GM18517 (cell line): ENCODE measurements around the gene SLC1A4.
"Not testable (repeated sequence)": the region's sequence is repeated elsewhere in the genome, so short reads cannot be mapped to it uniquely, and the experiment has no call there.

Experiments
- ATAC-seq: cut with Tn5 transposase; IDR thresholded peaks from one replicate; pipeline ENCODE4 v1.9.1; 2021; ENCODE audit warnings: mild to moderate bottlenecking, moderate library complexity; ENCODE audit not compliant: unreplicated experiment

SLC1A4 gene

DNA sequence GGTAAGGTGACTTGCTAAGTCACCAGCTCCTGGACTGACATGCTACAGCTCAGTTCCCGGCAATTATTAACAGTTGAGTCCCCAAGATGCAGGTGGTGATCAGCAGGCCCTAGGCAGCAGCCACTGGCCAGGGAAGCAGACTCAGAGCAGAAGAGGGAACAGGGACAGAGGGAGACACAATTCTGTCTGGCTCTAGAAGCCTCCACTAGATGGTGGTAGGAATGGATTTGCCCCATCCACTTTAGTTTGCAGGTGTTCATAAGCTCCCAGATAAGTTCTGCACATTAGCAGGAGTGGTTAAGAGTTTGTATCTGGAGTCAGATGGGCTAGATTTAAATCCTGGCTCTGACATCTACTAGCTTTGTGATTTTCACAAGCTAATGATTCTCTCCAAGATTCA is 25.5 kb upstream of the SLC1A4 start:
- ATAC-seq: no peak

DNA sequence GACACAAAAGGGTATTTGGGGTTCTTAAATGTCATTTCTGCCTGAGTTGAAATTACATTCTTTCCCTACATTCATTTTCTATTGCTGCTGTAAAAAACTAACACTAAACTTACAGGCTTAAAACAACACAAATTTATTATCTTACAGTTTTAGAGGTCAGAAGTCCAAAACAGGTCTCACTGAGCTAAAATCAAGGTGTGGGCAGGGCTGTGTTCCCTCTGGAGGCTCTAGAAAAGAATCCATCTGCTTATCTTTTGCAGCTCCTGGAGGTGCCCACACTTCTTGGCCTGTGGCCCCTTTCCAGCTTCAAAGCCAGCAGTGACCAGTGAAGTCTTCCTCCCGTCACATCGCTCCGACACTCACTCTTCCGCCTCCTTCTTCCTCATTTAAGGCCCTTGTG is 23.2 kb upstream of the SLC1A4 start:
- ATAC-seq: no peak

DNA sequence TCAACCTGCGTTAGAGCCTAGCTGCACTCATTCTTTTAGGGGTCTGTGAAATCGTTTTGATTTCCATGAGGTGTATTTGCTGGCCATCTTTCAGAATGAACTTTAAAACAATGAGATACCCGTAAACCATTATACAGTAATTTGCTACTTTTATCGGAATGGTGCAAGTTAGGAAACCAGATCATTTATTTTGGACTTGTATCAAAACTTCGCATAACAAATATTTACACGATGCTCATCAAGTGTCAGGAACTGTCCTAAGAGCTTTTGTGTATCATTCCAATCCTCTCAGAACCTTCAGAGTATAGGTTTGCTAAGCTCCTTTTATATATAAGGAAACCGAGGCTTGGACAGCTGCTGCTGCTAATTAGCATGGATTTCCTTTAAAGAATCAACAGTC is 22.4 kb upstream of the SLC1A4 start:
- ATAC-seq: no peak

DNA sequence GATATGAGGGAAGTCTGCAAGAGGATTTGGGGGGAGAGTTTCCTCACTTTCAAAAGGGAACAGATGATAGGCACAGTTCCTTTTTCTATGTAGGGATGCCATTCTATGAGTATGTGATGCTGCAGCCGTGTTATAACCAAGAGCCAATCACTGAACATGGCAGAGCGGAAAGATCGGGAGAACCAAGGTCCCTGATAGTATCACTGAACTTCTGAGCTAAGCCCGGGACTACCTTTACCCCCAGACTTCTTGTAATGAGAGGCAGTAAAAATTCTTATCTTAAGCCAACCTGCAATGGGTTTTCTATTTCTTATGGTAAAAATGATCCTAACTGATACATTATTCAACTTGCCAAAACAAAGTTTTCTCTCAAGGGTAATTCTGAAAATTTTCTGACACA is 21.6 kb upstream of the SLC1A4 start:
- no peak for ATAC-seq

DNA sequence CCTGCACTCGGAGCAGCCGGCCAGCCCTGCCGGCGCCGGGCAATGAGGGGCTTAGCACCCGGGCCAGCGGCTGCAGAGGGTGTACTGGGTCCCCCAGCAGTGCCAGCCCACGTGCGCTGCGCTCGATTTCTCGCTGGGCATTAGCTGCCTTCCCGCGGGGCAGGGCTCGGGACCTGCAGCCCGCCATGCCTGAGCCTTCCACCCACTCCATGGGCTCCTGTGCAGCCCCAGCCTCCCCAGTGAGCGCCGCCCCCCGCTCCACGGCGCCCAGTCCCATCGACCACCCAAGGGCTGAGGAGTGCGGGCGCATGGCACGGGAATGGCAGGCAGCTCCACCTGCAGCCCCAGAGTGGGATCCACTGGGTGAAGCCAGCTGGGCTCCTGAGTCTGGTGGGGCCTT is 20.1 kb upstream of the SLC1A4 start:
- not testable (repeated sequence) for ATAC-seq

DNA sequence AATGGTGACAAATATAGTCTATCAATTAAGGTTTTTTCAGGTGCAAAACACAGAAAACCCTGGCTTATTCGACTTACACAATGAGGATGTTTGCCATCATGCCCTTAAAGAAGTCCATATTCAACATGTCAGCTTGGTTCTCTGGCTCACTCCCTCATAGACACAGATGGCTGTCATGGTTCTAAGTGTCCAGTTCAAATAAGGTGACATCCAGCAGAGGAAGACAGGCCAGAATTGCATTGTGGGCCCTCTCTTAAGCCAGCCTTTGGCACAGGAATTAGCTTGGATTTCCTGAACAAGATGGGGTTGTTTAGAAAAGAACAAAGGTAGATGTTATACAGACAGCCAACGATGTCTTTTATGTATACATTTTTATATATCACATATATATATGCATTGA is 18.7 kb upstream of the SLC1A4 start:
- ATAC-seq: no peak

DNA sequence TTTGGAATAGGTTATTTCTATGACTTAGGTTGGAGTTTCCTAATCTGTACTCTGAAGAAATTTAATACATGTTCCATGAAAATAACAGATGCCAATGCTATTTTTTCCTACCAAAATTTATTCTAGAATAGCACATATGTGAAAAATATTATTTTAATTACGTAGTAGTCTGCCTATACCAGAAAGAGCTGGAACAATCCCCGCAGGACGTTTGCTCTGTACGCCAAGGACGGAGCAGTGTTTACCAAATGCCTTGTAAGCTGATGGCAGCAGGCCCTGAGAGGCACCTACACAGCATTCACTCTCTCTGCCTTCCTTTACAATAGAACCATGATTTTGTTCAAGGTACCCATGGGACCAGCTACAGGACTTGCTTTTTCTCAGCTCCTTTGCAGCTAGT is 16.8 kb upstream of the SLC1A4 start:
- ATAC-seq: no peak

DNA sequence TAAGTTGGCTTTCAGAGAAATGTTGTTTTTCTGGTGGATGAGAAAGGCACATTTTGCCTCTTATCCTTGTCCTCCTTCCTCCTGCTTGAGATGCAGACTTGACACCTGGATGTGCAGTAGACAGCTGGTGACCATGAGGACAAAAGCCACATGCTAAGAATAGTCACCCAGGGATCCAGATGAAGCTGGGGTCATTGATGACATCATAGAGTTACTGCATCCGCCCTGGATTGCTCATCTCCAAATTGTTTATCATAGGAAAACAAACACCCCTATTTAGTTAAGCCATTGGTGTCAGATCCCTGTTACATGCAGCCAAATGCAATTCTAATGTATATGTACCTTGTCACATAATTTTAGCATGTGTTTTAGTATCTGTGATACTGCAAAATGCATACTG is 16.3 kb upstream of the SLC1A4 start:
- no peak for ATAC-seq

DNA sequence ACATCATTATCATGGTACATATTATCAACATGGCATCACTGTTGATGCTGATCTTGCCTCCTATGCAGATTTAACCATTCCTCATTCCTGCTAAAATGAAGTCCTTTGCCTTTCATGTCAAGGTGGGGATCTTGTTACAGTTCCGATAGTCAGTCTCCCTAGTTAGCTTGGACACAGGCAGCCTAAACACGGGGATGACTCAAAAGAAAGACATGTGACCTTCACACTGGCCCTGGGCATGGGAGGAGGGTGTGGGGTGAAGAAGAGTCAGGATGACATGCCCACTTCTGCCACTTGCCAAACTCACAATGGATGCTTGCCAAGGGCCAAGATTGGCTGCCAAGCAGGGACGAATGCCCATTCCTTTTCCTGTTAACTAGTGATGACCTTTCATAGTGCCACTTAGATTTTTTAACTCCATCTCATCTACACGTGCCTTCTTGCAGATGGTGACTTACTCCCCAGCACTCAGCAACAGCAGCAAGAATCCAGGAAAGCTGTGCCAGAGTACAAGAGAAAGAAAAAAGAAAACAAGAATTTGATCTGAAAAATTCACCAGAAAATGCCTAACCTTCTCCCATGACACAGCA is 13.9 kb upstream of the SLC1A4 start:
- ATAC-seq: no peak

DNA sequence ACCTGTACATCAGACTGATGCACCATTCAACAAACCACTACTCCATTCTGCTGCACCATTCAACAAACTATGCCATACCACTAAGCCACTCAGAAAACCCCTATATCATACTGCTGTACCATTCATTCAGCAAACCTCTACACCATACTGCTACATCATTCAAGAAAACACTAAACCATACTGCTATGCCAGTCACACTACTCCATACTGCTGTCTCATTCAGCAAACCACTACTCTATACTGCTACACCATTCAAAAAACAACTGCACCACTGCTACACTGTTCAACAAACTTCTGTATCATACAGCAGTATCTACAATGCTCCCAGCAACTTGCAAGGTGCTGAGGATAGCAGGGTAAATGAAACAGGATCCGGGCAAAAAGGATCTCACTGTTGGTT is 12.9 kb upstream of the SLC1A4 start:
- ATAC-seq: no peak

DNA sequence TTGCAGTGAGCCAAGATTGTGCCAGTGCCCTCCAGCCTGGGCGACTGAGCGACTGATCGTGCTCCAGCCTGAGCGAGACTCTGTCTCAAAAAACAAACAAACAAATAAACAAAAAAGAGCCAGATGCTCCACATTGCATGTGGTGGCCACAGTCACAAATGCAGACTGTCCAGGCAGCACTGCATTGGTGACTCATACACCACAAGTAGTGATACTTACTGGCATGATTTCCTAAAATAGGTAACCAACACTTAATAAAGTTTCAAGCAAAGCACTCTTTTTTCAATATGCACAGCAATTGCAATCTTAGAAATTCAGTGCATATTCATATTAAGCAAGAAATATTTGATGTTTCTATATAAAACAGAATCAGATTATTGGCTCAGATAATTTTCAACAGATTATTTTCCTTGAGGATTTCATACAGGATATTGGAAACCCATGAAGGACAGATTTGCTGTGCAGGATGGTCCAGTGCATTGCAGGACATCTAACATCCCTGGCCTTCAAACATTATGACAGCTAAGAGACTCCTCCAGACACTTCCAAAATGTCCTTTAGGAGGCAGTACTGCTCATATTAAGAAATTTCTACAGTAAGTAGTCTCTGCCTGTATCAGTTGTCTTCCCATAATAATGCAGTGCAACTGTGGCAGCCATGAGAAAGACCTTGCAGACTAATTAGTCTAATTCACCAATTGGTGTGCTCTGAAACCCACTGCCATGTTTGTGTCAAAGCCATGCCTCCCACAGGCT is 10.5 kb upstream of the SLC1A4 start:
- no peak for ATAC-seq

DNA sequence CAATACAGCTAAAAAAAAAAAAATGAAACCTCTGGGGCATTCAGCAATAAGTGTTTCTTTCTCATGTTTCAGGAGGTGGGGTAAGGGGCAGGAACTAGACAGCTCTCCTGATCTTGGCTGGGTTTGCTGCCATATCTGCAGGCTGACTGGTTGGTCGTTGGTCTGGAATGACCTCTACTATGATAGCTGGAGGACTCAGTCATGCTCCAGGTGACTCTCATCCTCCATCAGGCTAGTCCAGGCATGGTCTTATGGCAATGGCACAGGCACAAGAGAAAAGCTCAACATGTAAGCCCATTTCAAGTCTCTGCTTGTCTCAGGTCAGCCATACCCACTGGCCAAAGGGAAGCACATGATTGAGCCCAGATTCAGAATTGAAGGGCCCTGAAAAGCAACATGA is 9.5 kb upstream of the SLC1A4 start:
- no peak for ATAC-seq

DNA sequence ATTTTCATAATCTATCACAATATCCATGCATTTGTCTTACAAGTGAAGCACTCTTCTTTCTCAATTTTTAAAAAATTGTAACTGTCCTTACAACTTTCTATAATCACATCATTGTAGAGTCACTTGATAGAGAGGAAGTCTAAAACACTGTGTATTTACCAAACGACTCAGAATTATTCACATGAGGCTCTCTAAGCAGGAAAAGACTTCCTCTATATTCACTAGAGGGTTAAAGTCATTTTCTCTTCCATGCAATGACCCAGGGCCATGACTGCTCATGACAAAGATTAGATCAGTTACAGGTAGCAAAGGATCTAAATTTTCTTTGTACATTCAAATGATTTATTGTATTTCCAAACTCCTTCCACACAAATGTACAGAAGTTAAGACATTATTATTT is 9.0 kb upstream of the SLC1A4 start:
- no peak for ATAC-seq

DNA sequence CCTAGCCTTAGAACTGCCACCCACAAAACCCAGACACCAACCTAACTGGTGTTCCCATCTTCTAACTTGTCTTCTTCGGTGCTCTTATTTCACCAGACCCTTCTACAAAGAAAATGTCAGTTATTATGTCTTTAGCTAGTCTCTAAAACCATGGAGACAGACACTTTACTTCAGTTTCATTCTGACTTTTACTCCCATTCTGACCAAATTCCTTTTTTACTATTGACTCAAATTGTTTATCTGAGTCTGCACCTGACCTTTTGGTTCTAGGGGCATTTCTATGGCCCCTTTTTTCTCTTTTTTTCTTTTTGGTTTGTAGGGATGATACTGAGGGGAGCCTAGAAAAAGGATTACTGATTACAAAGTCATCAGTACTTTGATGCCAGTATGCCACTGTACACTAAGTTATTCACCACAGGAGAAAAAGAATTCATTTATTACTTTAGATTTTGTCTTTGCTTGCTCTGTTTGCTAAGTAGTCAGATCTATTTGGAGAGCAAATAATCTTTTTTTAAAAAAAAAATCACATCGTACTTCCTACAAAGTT is 6.8 kb upstream of the SLC1A4 start:
- peak; percentile 52 for ATAC-seq

DNA sequence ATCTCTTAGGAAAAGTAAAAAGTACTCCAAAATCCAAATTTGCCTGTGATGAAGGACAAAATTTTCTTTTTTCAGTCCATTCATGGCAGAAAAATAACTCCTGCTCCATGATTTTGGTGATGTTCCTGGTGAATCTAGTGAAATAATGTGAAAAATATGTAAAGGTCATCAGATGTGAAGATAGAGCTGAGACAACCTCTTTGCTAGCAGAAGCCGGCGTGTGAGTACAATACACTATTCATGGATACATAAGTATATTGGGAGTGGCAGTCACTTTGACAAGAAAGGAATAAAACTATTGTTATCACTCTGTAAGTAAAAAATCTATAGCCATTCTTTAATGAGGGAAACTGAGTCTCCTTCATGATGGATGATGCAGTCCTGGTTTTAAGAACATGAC is 6.3 kb upstream of the SLC1A4 start:
- ATAC-seq: no peak

DNA sequence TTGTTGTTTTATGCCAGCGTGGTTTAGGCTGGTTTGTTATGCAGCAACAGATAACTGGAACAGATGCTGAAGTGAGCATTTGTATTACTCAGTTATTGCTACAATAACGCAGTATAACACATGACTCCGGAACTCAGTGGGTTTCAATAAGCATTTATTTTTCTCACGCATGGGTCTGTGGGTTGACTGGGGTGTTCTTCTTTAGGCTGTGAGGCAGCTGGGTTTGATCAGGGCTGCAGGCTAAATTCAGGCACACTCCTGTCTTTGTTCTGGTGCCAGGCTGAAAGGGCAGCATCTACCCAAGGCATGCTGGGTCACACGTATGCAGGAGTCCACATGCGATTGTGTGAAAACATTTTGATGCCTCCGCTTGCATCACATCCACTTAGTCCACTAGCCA is 3.8 kb upstream of the SLC1A4 start:
- ATAC-seq: no peak

DNA sequence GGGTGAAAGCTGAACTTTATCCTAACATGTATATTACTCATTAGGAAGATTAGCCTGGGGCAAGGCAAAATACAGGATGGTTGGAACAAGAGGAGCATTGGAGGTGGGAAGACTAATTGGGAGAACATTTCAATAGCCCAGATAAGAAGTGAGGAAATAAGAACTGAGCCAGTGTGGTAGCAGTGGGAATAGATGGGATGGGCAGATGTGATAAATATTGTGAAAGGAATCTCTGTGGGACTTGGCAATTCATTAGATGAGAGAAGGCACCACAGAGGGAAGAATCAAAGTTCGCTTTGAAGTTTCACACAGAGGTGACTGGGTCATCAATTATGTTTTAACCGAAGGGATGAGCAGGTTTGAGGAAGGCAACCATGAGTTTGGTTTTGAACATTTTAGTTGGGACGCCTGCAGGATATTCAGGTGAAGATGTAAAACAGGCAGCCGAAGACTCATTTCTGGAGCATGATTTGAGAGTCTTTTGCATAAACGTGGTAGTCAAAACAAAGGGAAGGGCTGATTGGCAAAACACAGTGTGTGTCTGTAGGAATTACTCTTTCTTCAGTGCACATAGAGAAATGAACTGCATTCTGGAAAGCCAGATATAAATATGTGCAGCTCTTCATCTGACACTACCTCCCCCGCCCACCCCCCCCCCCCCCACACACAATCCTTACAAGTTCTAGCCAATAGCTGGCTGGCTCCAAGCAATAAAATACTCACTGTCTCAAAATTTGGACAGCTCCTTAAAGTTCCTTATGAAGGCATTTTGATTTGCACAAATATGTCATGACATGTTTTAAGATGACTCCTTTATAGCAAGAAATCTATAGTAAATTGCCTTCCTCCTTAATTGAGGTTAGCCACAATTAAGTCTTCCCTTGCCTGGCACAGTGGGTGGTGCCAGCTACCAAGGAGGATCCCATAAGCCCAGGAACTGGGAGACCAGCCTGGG is 1.9 kb upstream of the SLC1A4 start:
- ATAC-seq: no peak

DNA sequence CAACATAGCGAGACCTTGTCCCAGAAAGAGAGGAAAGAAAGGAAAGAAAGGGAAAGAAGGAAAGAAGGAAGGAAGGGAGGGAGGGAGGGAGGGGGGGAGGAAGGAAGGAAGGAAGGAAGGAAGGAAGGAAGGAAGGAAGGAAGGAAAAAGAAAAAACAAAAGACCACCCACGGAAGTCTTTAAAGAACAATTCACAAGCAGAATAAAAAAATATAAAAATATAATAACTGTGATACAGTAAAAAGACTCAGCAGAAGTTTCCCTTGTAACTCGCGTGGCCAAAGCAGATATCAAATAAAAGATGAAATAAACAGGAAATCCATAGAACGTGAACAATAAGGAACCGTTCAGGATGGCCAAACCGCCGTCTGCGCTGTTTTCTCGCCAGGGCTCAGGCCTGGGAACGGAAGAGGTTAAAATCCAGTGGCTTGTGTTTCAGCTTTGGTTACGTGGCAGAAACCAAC is 1.2 kb upstream of the SLC1A4 start:
- ATAC-seq: no peak

DNA sequence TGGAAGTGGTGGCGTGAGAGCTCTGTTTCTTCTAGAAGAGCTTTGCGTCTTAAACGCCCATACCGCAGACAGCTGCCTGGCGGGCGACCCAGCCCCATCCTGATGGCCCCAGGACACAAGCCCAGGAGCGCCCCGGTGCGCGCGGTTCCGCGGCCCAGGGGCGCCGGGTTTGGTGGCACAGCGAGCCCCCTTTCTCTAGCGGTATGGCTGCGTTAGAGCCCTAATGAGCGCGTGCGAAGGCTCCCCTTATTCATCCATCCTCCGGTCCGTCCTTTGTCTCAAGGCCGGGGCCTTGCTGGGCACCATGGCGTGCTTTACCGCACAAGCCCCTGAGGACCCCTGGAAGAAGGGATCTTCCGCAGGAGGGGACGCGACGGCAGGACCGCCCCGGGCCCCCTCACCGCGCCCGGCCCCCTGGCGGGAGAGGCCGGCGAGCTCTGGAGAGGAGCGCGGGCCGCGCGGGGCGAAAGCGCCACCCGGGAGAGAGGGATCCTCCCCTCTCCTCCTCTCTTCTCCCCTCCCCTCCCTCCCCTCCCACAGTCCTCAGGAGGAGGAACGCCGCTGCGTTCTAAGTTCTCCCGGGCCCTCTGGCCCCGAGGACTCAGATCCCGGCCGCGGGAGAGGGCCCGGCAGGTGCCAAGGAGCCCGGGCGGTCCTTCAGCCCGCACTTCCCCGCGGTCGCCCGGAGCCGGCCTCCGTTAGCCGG is 626 bp upstream of the SLC1A4 start:
- peak; percentile 31 for ATAC-seq

DNA sequence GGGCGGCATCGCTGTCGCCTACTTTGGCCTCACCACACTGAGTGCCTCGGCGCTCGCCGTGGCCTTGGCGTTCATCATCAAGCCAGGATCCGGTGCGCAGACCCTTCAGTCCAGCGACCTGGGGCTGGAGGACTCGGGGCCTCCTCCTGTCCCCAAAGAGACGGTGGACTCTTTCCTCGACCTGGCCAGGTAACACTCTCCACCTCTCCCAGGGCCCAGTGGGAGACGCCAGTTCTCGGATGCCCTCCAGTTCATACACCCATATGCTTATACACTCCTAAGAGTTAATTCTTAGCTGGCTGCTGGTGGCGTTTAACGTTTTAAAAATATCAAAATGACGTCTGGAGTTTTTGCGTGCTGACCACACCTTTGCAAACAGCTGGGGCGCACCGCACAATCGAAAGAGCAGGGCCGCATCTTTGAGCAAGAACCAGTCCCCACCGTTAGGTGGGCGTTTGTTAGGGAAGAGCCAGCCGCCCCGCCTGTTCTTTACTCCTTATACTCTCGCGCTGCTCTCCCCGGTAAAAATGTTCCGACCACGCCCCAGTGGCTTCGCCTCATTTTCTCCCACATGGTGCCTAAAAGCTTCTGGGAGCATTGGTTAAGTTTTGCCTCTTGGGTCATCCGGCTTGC is 899 bp downstream of the SLC1A4 start:
- ATAC-seq: no peak
